Peyer's patch (tissue), 4 donors: ENCODE results near the gene GMPR2. TPM values are rescaled to one million over a fixed set of nuclear protein-coding genes. Genes with fewer than 3 reads are reported as not detected.

ENCODE experiments used
- DNase-seq, 3 donors: peaks; one replicate each; pipeline ENCODE4 v3.0.0-alpha.2; 2017 to 2019
- H3K27ac ChIP-seq, 4 donors: fragments of 200-600 bp; sonication (generic); one replicate each; pipeline ENCODE4 v1.5.1; 2016 to 2019
- H3K27me3 ChIP-seq, 2 donors: fragments of 200-600 bp; sonication (generic); one replicate each; pipeline ENCODE4 v1.5.1; 2019
- H3K36me3 ChIP-seq, 3 donors: fragments of 200-600 bp; sonication (generic); one replicate each; pipeline ENCODE4 v1.5.1; 2016 to 2019
- H3K4me1 ChIP-seq, 4 donors: fragments of 200-600 bp; sonication (generic); one replicate each; pipeline ENCODE4 v1.5.1; 2016 to 2019
- H3K4me3 ChIP-seq, 4 donors: fragments of 200-600 bp; sonication (generic); 1 replicate in 3 of 4; 2 replicates in 1 of 4; pipeline ENCODE4 v1.5.1; 2016 to 2019; ENCODE audit warnings: mild to moderate bottlenecking in 1 of 4
- H3K9me3 ChIP-seq, 4 donors: fragments of 200-600 bp; sonication (generic); one replicate each; pipeline ENCODE4 v1.5.1; 2016 to 2019; ENCODE audit warnings: mild to moderate bottlenecking in 1 of 4
- CTCF ChIP-seq, 6 experiments: fragments of 450-650 bp in 4 of 6; fragments of 200-600 bp in 2 of 6; sonication (generic) in 1 of 6; IDR thresholded peaks; one replicate each; pipeline ENCODE4 v1.5.1; 2017 to 2019; ENCODE audit warnings: antibody characterized with exemption in 6 of 6, mild to moderate bottlenecking in 3 of 6, moderate library complexity in 1 of 6
- POLR2A ChIP-seq, 2 donors: fragments of 450-650 bp; IDR thresholded peaks; one replicate each; pipeline ENCODE4 v1.5.1; 2017; ENCODE audit warnings: antibody characterized with exemption in 2 of 2, mild to moderate bottlenecking in 2 of 2, moderate library complexity in 2 of 2
- total RNA-seq, 4 donors: library from RNA; depleted of rRNA; stranded (reverse); fragments of >200 nt; gene quantifications; one replicate each; pipeline ENCODE4 v1.1.0, GENCODE V29; 2016

GMPR2 gene
- total RNA-seq, 4 donors from 2014 or later: 52.7 to 59.4 (median 55.3) TPM

GRCh38 chr14:24204163-24205146 lies 28.3 kb upstream of the GMPR2 start:
- H3K27ac ChIP-seq: no peak overlapping the region
- H3K4me1 ChIP-seq: no peaks in the 10 kb centered on the region
- no peak overlapping the region for H3K4me3 ChIP-seq
- H3K9me3 ChIP-seq: no peaks in the 10 kb centered on the region
- TF ChIP-seq POLR2A (IDR thresholded peaks at IDR 0.05) (no peak), CTCF (IDR thresholded peaks at IDR 0.05) (no peak)
- DNase-seq: no peak
- peaks cover 0 to 66% (median 0%) of the 10 kb centered on the region in 3 donors for H3K36me3 ChIP-seq
- H3K27me3 ChIP-seq: no peaks in the 10 kb centered on the region

- Histone ChIP-seq H3K36me3 (peaks cover 0 to 75% (median 0%) of the 10 kb centered on the region in 3 donors), H3K27ac (no peak overlapping the region), H3K27me3 (no peaks in the 10 kb centered on the region), H3K9me3 (no peaks in the 10 kb centered on the region), H3K4me1 (no peaks in the 10 kb centered on the region), H3K4me3 (no peak overlapping the region)
- DNase-seq: no peak
- TF ChIP-seq POLR2A (IDR thresholded peaks at IDR 0.05) (no peak), CTCF (IDR thresholded peaks at IDR 0.05) (no peak)
These were observed 26.2 kb upstream of the GMPR2 start for GRCh38 chr14:24206260-24207103.

GRCh38 chr14:24207104-24207551 lies 25.6 kb upstream of the GMPR2 start:
- Histone ChIP-seq H3K36me3 (peaks cover 0 to 72% (median 0%) of the 10 kb centered on the region in 3 donors), H3K4me3 (no peak overlapping the region), H3K27me3 (no peaks in the 10 kb centered on the region), H3K27ac (no peak overlapping the region), H3K9me3 (no peaks in the 10 kb centered on the region), H3K4me1 (peaks cover 0 to 5% (median 0%) of the 10 kb centered on the region in 4 donors)
- TF ChIP-seq CTCF (IDR thresholded peaks at IDR 0.05) (no peak), POLR2A (IDR thresholded peaks at IDR 0.05) (no peak)
- no peak for DNase-seq

- Histone ChIP-seq H3K36me3 (peaks cover 0 to 67% (median 0%) of the 10 kb centered on the region in 3 donors), H3K4me3 (no peak overlapping the region), H3K27me3 (no peaks in the 10 kb centered on the region), H3K9me3 (no peaks in the 10 kb centered on the region), H3K4me1 (peaks cover 0 to 10% (median 0%) of the 10 kb centered on the region in 4 donors), H3K27ac (no peak overlapping the region)
- no peak for DNase-seq
- TF ChIP-seq POLR2A (IDR thresholded peaks at IDR 0.05) (no peak), CTCF (IDR thresholded peaks at IDR 0.05) (no peak)
These were observed 25.1 kb upstream of the GMPR2 start for GRCh38 chr14:24207625-24208024.

GRCh38 chr14:24211311-24211710 lies 21.4 kb upstream of the GMPR2 start:
- Histone ChIP-seq H3K27ac (no peak overlapping the region), H3K4me1 (peaks cover 0 to 22% (median 2%) of the 10 kb centered on the region in 4 donors), H3K27me3 (no peaks in the 10 kb centered on the region), H3K9me3 (no peaks in the 10 kb centered on the region), H3K36me3 (peaks cover 0 to 51% (median 0%) of the 10 kb centered on the region in 3 donors), H3K4me3 (no peak overlapping the region)
- TF ChIP-seq CTCF (IDR thresholded peaks at IDR 0.05): no peak
- TF ChIP-seq POLR2A (IDR thresholded peaks at IDR 0.05): no peak
- DNase-seq: no peak
